OCI-LY7 (cell line): ENCODE results near the gene WDR90.
A peak's percentile ranks its signal among the peaks of the same experiment; 100 is the strongest.

Experiments used
- CTCF ChIP-seq: fragments of 200-600 bp; sonication (generic); conservative IDR thresholded peaks from 2 replicates; pipeline ENCODE4 v1.5.1; 2014; ENCODE audit warnings: mild to moderate bottlenecking, antibody characterized with exemption, low read length, moderate library complexity, mixed read lengths
- EZH2phosphoT487 ChIP-seq: fragments of 200-600 bp; sonication (generic); IDR thresholded peaks from 2 replicates; pipeline ENCODE4 v1.6.1; 2018; ENCODE audit warnings: low read depth, borderline replicate concordance, mild to moderate bottlenecking, mixed run types, antibody characterized with exemption, low read length, moderate library complexity, mixed read lengths

GRCh38 chr16:610513-611381 lies 38.4 kb upstream of the WDR90 start:
- TF ChIP-seq CTCF (peak; percentile 75), EZH2phosphoT487 (no peak)
